ENCODE data around the gene BBS9. TPM values are rescaled to one million over a fixed set of nuclear protein-coding genes. Genes with fewer than 3 reads are reported as not detected.

BBS9 gene
- total and polyA plus RNA-seq, 2 experiments from 2014 or later, result 27.2 to 66.1 TPM

DNA sequence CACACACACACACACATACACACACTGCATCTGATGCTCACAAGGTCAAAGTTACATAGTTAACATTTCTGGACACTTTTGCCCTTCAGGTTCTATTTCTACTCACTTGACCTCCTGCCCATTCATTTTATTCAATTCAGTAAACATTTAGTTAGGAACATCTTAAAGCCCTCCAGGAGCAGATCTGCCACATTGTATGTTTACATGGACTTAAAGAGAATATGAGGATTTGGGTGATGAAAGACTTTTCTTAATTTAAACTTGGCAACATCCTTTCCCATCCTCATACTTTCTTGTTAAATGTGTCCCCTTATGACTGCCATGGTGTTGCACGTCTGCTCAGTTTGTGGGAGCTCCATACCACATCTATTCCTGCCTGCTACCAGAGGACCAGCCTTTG, 453.2 kb downstream of the BBS9 start:
- DNase-seq (ENCODE audit: low spot score), result no peak
- no peaks in the 10 kb centered on the region for H3F3A ChIP-seq (replicated peaks; ENCODE audit: low read depth)
- H3K4me1 ChIP-seq (ENCODE audit: insufficient read depth), result no peaks in the 10 kb centered on the region
- ATAC-seq, result no peak
- H3K36me3 Mint-ChIP-seq (ENCODE audit: low read depth), result no peaks in the 10 kb centered on the region
- no peak overlapping the region for H3K27ac ChIP-seq (ENCODE audit: low read depth)
- H3K27me3 Mint-ChIP-seq (ENCODE audit: insufficient read depth, low read depth, poor library complexity), result peaks cover 4% of the 10 kb centered on the region
- no peak overlapping the region for H3K4me3 ChIP-seq
- TF ChIP-seq, protein P1, sequence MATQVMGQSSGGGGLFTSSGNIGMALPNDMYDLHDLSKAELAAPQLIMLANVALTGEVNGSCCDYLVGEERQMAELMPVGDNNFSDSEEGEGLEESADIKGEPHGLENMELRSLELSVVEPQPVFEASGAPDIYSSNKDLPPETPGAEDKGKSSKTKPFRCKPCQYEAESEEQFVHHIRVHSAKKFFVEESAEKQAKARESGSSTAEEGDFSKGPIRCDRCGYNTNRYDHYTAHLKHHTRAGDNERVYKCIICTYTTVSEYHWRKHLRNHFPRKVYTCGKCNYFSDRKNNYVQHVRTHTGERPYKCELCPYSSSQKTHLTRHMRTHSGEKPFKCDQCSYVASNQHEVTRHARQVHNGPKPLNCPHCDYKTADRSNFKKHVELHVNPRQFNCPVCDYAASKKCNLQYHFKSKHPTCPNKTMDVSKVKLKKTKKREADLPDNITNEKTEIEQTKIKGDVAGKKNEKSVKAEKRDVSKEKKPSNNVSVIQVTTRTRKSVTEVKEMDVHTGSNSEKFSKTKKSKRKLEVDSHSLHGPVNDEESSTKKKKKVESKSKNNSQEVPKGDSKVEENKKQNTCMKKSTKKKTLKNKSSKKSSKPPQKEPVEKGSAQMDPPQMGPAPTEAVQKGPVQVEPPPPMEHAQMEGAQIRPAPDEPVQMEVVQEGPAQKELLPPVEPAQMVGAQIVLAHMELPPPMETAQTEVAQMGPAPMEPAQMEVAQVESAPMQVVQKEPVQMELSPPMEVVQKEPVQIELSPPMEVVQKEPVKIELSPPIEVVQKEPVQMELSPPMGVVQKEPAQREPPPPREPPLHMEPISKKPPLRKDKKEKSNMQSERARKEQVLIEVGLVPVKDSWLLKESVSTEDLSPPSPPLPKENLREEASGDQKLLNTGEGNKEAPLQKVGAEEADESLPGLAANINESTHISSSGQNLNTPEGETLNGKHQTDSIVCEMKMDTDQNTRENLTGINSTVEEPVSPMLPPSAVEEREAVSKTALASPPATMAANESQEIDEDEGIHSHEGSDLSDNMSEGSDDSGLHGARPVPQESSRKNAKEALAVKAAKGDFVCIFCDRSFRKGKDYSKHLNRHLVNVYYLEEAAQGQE (IDR thresholded peaks at IDR 0.05; ENCODE audit: unreplicated experiment), result no peak
- TF ChIP-seq STAT1 (IDR thresholded peaks at IDR 0.05; ENCODE audit: unreplicated experiment), result no peak
- TF ChIP-seq, protein P2, sequence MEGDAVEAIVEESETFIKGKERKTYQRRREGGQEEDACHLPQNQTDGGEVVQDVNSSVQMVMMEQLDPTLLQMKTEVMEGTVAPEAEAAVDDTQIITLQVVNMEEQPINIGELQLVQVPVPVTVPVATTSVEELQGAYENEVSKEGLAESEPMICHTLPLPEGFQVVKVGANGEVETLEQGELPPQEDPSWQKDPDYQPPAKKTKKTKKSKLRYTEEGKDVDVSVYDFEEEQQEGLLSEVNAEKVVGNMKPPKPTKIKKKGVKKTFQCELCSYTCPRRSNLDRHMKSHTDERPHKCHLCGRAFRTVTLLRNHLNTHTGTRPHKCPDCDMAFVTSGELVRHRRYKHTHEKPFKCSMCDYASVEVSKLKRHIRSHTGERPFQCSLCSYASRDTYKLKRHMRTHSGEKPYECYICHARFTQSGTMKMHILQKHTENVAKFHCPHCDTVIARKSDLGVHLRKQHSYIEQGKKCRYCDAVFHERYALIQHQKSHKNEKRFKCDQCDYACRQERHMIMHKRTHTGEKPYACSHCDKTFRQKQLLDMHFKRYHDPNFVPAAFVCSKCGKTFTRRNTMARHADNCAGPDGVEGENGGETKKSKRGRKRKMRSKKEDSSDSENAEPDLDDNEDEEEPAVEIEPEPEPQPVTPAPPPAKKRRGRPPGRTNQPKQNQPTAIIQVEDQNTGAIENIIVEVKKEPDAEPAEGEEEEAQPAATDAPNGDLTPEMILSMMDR (conservative IDR thresholded peaks at IDR 0.05; ENCODE audit: low read depth in 2 of 2), result no peak
- no peak for TF ChIP-seq EZH2 (IDR thresholded peaks at IDR 0.05; ENCODE audit: low read depth, unreplicated experiment)
- no peak for TF ChIP-seq ZNF114 (CRISPR knock-in tag; IDR thresholded peaks at IDR 0.05)
- no peak for TF ChIP-seq POLR2AphosphoS5 (IDR thresholded peaks at IDR 0.05; ENCODE audit: low read depth)
- TF ChIP-seq, protein P3, sequence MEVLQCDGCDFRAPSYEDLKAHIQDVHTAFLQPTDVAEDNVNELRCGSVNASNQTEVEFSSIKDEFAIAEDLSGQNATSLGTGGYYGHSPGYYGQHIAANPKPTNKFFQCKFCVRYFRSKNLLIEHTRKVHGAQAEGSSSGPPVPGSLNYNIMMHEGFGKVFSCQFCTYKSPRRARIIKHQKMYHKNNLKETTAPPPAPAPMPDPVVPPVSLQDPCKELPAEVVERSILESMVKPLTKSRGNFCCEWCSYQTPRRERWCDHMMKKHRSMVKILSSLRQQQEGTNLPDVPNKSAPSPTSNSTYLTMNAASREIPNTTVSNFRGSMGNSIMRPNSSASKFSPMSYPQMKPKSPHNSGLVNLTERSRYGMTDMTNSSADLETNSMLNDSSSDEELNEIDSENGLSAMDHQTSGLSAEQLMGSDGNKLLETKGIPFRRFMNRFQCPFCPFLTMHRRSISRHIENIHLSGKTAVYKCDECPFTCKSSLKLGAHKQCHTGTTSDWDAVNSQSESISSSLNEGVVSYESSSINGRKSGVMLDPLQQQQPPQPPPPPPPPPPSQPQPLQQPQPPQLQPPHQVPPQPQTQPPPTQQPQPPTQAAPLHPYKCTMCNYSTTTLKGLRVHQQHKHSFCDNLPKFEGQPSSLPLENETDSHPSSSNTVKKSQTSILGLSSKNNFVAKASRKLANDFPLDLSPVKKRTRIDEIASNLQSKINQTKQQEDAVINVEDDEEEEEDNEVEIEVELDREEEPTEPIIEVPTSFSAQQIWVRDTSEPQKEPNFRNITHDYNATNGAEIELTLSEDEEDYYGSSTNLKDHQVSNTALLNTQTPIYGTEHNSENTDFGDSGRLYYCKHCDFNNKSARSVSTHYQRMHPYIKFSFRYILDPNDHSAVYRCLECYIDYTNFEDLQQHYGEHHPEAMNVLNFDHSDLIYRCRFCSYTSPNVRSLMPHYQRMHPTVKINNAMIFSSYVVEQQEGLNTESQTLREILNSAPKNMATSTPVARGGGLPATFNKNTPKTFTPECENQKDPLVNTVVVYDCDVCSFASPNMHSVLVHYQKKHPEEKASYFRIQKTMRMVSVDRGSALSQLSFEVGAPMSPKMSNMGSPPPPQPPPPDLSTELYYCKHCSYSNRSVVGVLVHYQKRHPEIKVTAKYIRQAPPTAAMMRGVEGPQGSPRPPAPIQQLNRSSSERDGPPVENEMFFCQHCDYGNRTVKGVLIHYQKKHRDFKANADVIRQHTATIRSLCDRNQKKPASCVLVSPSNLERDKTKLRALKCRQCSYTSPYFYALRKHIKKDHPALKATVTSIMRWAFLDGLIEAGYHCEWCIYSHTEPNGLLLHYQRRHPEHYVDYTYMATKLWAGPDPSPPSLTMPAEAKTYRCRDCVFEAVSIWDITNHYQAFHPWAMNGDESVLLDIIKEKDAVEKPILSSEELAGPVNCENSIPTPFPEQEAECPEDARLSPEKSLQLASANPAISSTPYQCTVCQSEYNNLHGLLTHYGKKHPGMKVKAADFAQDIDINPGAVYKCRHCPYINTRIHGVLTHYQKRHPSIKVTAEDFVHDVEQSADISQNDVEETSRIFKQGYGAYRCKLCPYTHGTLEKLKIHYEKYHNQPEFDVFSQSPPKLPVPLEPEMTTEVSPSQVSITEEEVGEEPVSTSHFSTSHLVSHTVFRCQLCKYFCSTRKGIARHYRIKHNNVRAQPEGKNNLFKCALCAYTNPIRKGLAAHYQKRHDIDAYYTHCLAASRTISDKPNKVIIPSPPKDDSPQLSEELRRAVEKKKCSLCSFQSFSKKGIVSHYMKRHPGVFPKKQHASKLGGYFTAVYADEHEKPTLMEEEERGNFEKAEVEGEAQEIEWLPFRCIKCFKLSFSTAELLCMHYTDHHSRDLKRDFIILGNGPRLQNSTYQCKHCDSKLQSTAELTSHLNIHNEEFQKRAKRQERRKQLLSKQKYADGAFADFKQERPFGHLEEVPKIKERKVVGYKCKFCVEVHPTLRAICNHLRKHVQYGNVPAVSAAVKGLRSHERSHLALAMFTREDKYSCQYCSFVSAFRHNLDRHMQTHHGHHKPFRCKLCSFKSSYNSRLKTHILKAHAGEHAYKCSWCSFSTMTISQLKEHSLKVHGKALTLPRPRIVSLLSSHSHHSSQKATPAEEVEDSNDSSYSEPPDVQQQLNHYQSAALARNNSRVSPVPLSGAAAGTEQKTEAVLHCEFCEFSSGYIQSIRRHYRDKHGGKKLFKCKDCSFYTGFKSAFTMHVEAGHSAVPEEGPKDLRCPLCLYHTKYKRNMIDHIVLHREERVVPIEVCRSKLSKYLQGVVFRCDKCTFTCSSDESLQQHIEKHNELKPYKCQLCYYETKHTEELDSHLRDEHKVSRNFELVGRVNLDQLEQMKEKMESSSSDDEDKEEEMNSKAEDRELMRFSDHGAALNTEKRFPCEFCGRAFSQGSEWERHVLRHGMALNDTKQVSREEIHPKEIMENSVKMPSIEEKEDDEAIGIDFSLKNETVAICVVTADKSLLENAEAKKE (CRISPR knock-in tag; IDR thresholded peaks at IDR 0.05), result no peak
- TF ChIP-seq EZH2phosphoT487 (IDR thresholded peaks at IDR 0.05; ENCODE audit: unreplicated experiment), result no peak
- TF ChIP-seq, protein P4, sequence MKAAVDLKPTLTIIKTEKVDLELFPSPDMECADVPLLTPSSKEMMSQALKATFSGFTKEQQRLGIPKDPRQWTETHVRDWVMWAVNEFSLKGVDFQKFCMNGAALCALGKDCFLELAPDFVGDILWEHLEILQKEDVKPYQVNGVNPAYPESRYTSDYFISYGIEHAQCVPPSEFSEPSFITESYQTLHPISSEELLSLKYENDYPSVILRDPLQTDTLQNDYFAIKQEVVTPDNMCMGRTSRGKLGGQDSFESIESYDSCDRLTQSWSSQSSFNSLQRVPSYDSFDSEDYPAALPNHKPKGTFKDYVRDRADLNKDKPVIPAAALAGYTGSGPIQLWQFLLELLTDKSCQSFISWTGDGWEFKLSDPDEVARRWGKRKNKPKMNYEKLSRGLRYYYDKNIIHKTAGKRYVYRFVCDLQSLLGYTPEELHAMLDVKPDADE (IDR thresholded peaks at IDR 0.05), result no peak
- TF ChIP-seq CREB1 (CRISPR knock-in tag; IDR thresholded peaks at IDR 0.05; ENCODE audit: low read depth), result no peak
- TF ChIP-seq NANOG (IDR thresholded peaks at IDR 0.05; ENCODE audit: borderline replicate concordance), result no peak
- TF ChIP-seq ZNF331 (CRISPR knock-in tag; IDR thresholded peaks at IDR 0.05; ENCODE audit: low read depth), result no peak
- no peak for TF ChIP-seq JUNB (IDR thresholded peaks at IDR 0.05; ENCODE audit: unreplicated experiment)
- H4K20me1 ChIP-seq (replicated peaks; ENCODE audit: insufficient read depth), result no peaks in the 10 kb centered on the region
- no peaks in the 10 kb centered on the region for H3K27me3 ChIP-seq (ENCODE audit: insufficient read depth)
- no peak overlapping the region for H3K4me3 Mint-ChIP-seq
- peaks cover 3% of the 10 kb centered on the region; the same call in 1 of the 3 replicates for H3K4me1 Mint-ChIP-seq
- H3K9me2 ChIP-seq (ENCODE audit: insufficient read depth), result no peaks in the 10 kb centered on the region
- no peak overlapping the region for H3K27ac Mint-ChIP-seq
- no peak overlapping the region for H2AFZ ChIP-seq
- no peaks in the 10 kb centered on the region for H3K79me2 ChIP-seq (replicated peaks; ENCODE audit: insufficient read depth)
- no peak overlapping the region for H3K4me2 ChIP-seq
- no peaks in the 10 kb centered on the region for H3K9me3 Mint-ChIP-seq
- no peaks in the 10 kb centered on the region for H3K36me3 ChIP-seq (ENCODE audit: insufficient read depth)

Data from GM23338 (cell line).